ENCODE measurements around the gene PLEKHA3.

The PLEKHA3 gene

DNA sequence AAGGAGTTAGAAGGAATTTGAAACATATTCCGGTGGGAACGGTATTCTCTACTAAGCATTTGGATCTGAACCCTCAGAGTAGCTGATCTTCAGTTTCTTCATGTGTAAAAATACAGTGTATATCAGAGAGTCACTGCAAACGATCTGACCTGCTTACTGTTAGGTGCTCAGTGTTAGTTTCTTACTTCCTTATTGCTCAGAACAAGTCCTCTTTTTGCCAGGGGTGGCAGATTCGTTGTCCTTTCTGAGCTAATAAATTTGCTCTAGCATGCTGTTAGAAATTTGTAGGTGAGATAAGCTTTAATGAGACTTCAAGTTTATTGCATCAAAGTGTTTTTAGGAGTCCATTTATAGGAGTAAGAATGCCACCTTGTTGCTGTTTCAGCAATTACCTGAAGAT lies 15.8 kb downstream of the PLEKHA3 start:
- DNase-seq (ENCODE audit: low read depth), result no peak
- no peak overlapping the region for H3K4me3 ChIP-seq (ENCODE audit: low read depth, low read length)
- TF ChIP-seq MYC (IDR thresholded peaks at IDR 0.05; ENCODE audit: low read depth, low read length), result no peak

DNA sequence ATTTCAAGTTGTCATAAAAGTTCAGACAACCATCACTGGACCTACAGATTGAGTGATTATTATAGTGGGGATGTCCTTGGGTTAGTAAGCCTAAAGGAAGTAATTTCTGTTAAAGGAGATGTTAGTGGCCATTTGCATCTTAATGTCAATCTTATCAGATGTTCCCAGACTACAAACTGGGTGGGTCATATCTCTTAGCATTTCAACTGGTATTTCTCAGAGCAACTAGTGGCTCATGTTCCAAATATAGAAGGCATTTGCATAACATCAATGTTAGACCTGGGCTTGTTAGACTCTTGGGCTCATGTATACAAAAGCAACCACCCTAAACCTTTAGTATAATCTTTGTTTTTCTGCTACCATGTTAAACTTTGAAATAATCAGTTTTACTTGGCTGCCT lies 17.9 kb downstream of the PLEKHA3 start:
- TF ChIP-seq, protein P1, sequence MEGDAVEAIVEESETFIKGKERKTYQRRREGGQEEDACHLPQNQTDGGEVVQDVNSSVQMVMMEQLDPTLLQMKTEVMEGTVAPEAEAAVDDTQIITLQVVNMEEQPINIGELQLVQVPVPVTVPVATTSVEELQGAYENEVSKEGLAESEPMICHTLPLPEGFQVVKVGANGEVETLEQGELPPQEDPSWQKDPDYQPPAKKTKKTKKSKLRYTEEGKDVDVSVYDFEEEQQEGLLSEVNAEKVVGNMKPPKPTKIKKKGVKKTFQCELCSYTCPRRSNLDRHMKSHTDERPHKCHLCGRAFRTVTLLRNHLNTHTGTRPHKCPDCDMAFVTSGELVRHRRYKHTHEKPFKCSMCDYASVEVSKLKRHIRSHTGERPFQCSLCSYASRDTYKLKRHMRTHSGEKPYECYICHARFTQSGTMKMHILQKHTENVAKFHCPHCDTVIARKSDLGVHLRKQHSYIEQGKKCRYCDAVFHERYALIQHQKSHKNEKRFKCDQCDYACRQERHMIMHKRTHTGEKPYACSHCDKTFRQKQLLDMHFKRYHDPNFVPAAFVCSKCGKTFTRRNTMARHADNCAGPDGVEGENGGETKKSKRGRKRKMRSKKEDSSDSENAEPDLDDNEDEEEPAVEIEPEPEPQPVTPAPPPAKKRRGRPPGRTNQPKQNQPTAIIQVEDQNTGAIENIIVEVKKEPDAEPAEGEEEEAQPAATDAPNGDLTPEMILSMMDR (IDR thresholded peaks at IDR 0.05; ENCODE audit: low read depth, low read length), result no peak
- TF ChIP-seq, protein P2, sequence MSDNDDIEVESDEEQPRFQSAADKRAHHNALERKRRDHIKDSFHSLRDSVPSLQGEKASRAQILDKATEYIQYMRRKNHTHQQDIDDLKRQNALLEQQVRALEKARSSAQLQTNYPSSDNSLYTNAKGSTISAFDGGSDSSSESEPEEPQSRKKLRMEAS (IDR thresholded peaks at IDR 0.05; ENCODE audit: low read depth, low read length), result no peak
- TF ChIP-seq MYC (IDR thresholded peaks at IDR 0.05; ENCODE audit: low read depth, low read length), result no peak
- TF ChIP-seq POLR2A (IDR thresholded peaks at IDR 0.05; ENCODE audit: extremely low read depth, insufficient read length), result no peak
- no peak for DNase-seq (ENCODE audit: low read depth)
- H3K4me3 ChIP-seq (ENCODE audit: low read depth, low read length), result no peak overlapping the region

DNA sequence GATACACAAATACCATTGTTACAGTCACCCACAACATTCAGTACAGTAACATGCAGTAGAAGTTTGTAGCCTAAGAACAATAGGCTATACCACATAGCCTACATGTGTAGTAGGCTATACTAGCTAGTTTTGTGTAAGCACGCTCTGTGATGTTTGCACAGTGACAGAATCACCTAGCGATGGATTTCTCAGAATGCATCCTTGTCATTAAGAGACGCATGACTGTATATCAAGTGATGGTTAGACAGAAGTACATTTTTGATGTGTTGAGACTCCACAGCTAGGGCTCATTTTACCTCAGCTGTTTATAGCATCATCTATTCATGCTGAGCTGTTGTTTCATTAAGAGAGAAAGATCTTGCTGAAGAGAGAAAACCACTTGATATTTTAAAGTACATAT lies 19.4 kb downstream of the PLEKHA3 start:
- TF ChIP-seq MYC (IDR thresholded peaks at IDR 0.05; ENCODE audit: low read depth, low read length) (no peak), POLR2A (IDR thresholded peaks at IDR 0.05; ENCODE audit: extremely low read depth, insufficient read length) (no peak)
- TF ChIP-seq, protein P2 (IDR thresholded peaks at IDR 0.05; ENCODE audit: low read depth, low read length), result no peak
- TF ChIP-seq, protein P1 (IDR thresholded peaks at IDR 0.05; ENCODE audit: low read depth, low read length), result no peak
- no peak overlapping the region for H3K4me3 ChIP-seq (ENCODE audit: low read depth, low read length)
- DNase-seq (ENCODE audit: low read depth), result no peak

DNA sequence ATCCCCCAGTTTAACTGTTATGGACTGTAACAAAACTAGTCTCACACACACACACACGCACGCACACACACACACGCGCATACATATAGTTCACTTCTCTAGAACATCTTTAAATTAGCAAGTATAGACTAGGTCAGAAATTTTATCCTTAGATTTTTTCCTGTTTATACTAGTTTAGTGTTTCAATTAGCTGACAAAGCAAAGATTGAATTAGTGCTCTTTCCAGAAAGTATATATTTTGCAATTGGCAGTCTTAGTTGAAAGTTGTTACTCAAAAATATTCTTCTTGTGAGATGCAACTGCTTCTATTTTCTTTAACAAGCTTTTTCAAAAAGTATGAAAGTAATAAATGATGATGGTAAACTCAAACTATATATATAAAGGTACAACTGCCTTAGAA lies 22.5 kb downstream of the PLEKHA3 start:
- no peak for TF ChIP-seq MYC (IDR thresholded peaks at IDR 0.05; ENCODE audit: low read depth, low read length)
- TF ChIP-seq, protein P1 (IDR thresholded peaks at IDR 0.05; ENCODE audit: low read depth, low read length), result no peak
- TF ChIP-seq, protein P2 (IDR thresholded peaks at IDR 0.05; ENCODE audit: low read depth, low read length), result no peak
- no peak for TF ChIP-seq POLR2A (IDR thresholded peaks at IDR 0.05; ENCODE audit: extremely low read depth, insufficient read length)
- DNase-seq (ENCODE audit: low read depth), result no peak
- no peak overlapping the region for H3K4me3 ChIP-seq (ENCODE audit: low read depth, low read length)

DNA sequence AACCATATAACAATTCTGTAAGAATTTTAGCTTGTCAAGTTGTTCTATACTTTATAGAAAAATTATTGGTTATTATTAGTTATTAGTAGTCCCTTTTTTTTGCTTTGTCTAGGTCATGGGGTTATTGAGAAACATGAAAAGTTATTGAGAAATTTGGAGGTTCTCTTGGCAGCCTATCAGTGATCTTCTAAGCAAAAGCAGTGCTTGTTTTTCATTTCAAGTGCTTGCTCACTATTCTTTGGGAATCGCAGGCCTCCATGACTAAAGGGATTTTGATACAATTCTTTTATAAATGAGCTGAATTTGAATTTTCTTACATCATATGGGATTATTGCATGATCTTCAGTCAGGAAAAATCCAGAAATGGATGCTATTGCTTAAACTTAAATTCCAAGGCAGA lies 25.8 kb downstream of the PLEKHA3 start:
- H3K4me3 ChIP-seq (ENCODE audit: low read depth, low read length), result no peak overlapping the region
- no peak for DNase-seq (ENCODE audit: low read depth)
- TF ChIP-seq MYC (IDR thresholded peaks at IDR 0.05; ENCODE audit: low read depth, low read length), result no peak
- TF ChIP-seq, protein P1 (IDR thresholded peaks at IDR 0.05; ENCODE audit: low read depth, low read length), result no peak

DNA sequence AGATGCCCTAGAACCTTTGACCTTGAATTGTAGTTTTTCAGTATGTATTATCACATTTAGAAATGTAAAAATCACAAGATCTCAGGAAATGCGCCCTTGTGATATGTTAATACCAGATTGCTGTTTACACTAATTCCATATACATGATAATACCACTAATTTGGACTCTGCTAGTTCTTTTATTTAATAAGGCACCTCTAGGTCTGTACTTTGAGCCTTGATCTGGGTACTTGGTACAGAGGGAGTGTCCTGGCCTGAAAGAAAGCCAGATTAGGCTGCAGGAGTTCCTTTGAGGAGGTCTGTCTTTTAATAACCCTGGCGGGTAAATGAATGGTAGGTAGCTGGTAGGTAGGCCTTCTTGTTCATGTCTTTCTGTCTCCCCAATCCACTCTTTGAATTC lies 26.3 kb downstream of the PLEKHA3 start:
- no peak overlapping the region for H3K4me3 ChIP-seq (ENCODE audit: low read depth, low read length)
- TF ChIP-seq POLR2A (IDR thresholded peaks at IDR 0.05; ENCODE audit: extremely low read depth, insufficient read length) (no peak), MYC (IDR thresholded peaks at IDR 0.05; ENCODE audit: low read depth, low read length) (no peak)
- TF ChIP-seq, protein P2 (IDR thresholded peaks at IDR 0.05; ENCODE audit: low read depth, low read length), result no peak
- TF ChIP-seq, protein P1 (IDR thresholded peaks at IDR 0.05; ENCODE audit: low read depth, low read length), result no peak
- DNase-seq (ENCODE audit: low read depth), result no peak

Measured in NB4 (cell line).